Activated T-cell treated with anti-CD3 and anti-CD28 coated beads for 24 hours (primary cell): ENCODE data around the gene ANKZF1.
A peak's percentile ranks its signal among the peaks of the same experiment; 100 is the strongest.

Experiments
- DNase-seq: peaks from one replicate; pipeline ENCODE4 v3.0.0-alpha.2; 2020; ENCODE audit warnings: low read depth

ANKZF1 gene

DNA sequence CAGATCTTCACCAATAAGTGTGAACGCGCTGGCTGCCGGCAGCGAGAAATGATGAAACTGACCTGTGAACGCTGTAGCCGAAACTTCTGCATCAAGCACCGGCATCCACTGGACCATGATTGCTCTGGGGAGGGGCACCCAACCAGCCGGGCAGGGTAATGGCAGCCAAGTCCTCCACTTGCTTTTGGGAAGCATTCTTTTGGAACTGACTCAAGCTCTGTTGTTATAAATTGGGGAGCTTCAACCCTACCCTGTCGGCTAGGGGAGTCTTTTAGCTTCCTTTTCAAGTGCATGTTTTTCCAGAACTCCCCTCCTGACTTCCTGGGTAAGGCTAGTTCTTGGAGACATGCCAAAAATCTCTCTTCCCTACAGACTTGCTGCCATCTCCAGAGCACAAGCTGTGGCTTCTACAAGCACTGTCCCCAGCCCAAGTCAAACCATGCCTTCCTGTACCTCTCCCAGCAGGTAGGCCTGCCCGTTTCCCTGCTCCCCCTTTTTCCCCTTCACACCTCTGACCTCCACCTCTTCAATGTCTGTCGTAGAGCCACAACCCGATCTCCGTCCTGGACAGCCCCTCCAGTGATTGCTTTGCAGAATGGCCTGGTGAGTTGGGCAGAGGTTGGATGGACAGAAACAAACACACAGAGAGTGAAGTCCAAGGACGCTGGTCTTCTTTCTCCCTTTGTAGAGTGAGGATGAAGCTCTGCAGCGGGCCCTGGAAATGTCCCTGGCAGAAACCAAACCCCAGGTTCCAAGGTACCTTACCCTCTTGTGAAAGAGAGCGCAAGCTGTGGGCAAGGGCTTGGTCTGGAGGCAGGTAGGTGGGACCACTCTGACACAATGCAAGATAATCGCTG is 21.5 kb upstream of the ANKZF1 start:
- no peak for DNase-seq

DNA sequence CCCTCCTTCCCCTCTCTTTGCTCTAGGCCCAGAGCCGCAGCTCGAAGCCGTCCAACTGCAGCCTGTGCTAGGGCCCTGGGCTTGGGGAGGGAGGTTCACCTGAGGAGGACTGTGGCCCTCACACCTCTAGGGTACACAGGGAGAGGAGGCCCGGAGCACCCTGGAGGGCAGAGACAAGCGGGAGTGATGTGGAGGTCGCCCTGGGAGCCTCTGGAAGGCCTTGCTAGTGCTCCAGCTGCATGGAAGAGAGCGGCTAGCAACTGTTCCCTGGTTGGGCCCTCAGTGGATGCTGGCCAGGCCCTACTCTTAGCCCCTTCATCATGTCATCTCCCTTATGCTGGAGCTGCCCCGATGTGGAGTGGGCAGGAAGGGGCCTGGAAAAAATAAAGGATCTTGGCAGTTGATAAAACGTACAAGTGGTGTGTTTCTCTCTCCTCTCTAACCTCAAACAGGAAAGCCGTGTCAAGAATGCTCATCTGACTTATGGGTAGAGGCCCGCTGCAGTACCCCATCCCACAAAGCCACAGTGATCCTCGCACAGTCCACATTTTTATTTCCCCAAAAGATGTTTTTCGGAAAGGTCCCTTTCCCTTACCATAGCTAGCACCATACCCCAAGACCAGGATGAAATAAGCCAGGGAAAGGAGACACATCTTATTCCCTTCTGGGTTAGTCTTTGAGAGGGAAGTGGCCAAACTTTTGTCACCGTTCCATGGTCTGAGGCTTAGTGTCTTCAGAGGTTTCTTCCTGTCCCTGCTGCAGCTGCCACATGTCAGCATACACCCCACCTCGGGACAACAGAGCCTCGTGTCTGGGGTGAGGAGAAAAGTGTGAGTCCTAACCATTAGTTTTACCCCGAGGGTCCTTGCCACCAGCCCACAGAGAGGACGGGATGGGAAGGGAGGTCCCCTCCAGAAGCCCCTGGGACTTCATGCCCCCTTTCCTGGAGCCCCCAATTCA is 20.1 kb upstream of the ANKZF1 start:
- no peak for DNase-seq

- DNase-seq: no peak
Observed at GRCh38 chr2:219210196-219210885, 19.3 kb upstream of the ANKZF1 start.

GRCh38 chr2:219210886-219211362 is 18.7 kb upstream of the ANKZF1 start:
- DNase-seq: no peak

DNA sequence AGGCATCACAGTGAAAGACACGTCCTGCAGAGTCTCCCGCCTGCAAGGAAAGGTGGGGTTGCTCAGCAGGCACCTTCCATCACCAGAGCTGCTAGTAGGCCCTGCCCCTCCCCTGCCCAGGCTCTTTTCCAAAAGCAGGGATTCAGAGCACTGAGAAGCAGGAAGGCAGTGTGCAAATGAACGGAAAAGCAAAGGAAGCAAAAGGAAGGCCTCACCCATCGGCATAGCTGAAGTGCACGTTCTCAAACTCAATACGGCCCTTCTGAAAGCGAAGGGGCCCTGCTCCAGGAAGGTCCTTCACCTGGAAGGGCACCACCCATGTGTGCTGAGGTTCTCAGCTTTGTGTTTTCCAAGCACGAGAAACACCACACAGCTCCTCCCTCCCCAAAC is 16.6 kb upstream of the ANKZF1 start:
- DNase-seq: no peak

DNA sequence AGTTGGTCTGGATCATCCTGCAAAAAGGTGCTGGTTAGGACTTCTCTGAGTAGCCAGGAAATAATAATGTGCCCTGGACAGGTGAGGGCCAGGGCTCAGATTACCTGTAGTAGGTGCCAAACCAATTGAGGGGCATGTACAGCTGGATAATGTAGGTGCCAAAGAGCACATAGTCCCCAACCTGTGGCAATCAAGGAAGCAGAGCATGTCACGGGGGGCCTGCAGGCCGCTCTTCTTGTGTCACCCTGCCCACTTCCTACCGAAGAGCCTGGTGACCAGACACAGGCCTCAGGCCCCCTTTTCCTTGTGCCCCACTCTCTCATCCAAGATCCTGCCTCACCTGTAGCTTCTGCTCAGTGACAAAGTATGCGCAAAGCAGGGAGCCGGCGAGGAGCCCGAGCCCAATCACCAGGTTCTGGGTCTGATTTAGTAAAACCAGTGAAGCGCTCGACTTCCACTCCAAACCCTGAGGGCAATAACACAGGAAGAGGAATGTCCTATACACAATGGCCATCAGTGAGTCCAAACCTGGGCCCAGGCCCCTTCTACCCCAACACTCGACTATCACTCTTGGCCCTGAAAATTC is 16.0 kb upstream of the ANKZF1 start:
- DNase-seq: no peak

DNA sequence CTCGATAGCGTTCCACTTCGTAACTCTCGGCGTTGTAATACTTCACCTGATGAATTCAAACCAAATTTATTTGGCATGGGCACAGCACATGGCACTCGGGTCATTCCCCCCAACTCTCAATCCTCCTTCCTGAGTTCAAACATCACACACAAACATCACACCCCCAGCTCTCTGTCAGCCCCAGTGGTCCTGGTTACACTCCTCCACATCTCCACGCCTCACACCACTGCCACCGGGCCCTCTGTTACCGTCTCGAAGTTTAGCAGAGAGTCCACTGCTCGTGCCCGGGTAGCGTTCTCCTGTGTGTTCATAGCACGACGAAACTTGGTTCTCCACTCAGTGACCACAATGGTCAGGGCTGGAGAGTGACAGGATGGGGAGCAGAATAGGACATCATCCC is 15.5 kb upstream of the ANKZF1 start:
- no peak for DNase-seq

DNA sequence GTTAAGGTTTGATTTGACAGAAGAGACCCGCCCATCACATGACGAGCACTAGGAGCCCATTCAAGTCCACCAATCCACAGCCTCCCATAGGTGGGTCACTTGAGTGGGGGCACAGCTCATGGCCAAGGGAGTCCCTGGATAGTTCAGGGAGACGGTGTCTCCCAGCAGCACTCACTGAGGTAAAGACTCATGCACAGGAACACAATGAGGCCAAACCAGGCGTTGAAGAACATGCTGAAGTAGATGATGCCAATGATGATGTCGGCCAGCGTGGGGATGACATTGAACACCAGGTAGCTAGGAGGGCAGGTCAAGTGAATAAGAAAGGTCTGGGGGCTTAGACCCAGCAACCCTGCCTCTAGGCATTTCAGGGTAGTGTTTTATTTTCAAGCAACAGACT is 14.8 kb upstream of the ANKZF1 start:
- DNase-seq: no peak

GRCh38 chr2:219215871-219216534 is 13.6 kb upstream of the ANKZF1 start:
- DNase-seq: no peak

DNA sequence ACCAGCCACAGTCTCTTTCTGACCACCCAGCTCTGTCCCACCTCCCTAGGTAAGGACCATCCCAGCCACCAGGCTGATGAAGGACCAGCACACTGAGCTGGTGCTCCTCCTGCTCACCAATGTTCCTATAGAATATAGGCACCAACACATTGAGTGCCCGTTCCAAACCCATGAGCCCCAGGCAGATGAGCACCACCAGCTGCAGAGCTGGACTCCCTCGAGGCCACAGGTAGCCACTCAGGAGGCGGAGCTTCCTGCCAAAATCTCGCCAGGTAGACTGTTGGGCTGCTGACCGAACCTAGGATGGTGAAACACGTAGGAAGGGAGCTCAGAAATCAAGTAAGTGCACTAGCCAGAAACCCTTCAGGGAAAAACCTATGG is 13.1 kb upstream of the ANKZF1 start:
- DNase-seq: no peak

GRCh38 chr2:219218217-219218731 is 11.3 kb upstream of the ANKZF1 start:
- DNase-seq: no peak

GRCh38 chr2:219218732-219219701 is 10.6 kb upstream of the ANKZF1 start, which contains the start of gene ABCB6:
ABCB6 (minus strand) TSS chr2:219218958; CDS start chr2:219218673, 285 bp downstream.
- DNase-seq: peak; percentile 85

GRCh38 chr2:219219784-219220532 is 9.6 kb upstream of the ANKZF1 start:
- no peak for DNase-seq

GRCh38 chr2:219220652-219221402 is 8.8 kb upstream of the ANKZF1 start:
- no peak for DNase-seq

- DNase-seq: no peak
Observed at GRCh38 chr2:219221957-219222518, 7.6 kb upstream of the ANKZF1 start.

DNA sequence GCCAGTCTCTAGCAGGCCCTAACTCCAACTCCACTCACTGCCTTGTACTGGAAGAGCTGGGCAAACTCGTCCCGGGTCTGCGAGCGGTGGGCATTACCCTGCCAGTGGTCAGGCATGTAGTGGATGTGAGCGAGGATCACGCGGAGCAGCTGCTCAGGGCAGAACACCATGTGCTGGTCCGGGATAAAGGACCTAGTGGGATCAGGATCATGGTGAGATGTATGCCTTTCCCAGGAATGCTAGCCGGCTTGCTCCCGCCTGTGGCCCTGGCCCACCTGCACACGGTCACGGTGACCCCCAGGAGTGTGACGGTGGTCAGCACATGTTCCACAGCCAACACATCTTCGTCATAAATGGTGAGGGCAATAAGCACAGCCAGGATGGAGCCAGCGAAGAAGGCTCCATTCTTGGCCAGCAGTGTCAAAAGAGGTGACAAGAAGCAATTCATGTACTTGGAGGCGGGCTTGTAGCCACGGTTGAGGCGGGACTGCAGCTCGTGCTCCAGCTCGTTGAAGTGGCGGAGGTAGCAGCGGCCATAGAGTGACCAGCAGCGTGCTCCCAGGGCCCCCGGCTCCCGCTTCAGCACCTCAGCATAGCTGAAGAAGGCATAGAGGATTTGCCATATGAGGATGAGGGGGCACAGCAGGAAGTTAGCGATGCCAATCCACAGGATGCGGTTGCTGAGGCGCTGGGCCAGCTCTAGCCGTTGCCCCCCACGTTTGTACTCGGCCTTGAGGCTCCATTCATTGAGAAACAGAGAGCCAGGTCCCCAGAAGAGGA is 5.6 kb upstream of the ANKZF1 start:
- DNase-seq: no peak

DNA sequence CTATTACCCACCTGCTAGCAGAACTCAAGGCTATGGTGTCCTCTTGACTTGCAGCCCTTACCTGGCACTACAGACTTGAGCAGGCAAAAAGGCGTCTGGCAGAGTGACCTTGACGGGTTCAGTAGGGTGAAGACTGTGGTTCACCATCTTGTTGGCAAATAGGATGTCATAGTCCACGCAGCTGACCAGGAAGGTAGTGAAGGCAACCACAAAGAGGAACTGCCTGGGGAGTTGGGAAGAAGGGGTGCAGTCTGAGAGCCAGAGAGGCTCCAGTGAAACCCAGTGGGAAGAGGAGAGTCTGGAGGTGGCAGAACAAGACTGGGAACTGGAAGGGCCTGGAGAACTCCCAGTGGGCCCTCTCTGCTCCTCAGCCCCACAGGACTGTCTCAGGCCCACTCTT is 4.3 kb upstream of the ANKZF1 start:
- DNase-seq: no peak
